GM08714 (cell line): ENCODE measurements around the gene PODN.

Experiments
- H3K4me3 ChIP-seq: fragments of 200-500 bp; sonication (Bioruptor generic); 2 replicates; pipeline ENCODE4 v1.5.1; 2014; ENCODE audit warnings: mild to moderate bottlenecking, low read length, inconsistent platforms
- ZNF274 ChIP-seq: IDR thresholded peaks from 2 replicates; pipeline ENCODE4 v1.6.1; 2012; ENCODE audit warnings: mild to moderate bottlenecking, low read depth, low read length

The PODN gene

DNA sequence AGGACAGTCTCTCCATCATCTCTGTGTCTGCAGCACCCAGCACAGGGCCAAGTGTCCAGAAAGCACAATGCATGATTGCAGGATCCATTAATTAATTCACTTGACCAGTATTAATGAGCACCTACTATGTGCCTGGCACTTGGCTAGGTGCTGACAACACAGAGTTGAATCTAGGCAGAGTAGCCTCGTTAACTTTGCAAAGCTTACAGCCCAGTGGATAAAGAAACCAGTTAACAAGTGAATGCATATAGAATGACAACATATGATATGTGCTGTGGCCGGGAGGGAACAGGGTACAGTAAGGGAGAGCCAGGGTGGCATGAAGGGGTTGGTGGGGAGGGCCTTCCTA is 69.6 kb downstream of the PODN start:
- no peak for TF ChIP-seq ZNF274
- no peak overlapping the region for H3K4me3 ChIP-seq

- TF ChIP-seq ZNF274 = no peak
- H3K4me3 ChIP-seq = no peak overlapping the region
Observed at GRCh38 chr1:53132176-53132575, 70.2 kb downstream of the PODN start.

- TF ChIP-seq ZNF274 = no peak
- H3K4me3 ChIP-seq = no peak overlapping the region
Observed at GRCh38 chr1:53133261-53134041, 71.4 kb downstream of the PODN start.

DNA sequence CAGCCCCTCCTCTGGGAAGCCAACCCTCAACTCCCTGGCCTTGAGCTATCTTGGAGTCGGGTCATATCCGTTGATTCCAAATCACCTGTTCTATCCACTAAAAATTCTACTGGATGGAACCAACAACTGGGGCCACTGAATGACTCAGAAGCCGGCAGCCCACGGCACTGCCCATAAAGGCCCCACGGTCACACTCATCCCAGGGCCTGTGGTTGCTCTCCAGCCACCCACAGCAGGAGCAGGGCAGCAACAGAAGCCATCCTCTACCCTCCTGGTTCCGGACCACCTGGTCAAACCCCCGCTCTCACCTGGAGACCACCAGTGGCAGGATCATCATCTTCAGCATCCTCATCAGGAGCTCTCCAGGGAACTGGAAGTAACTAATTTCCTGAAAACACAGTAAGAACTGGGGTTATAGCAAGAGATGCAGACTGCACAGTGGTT is 72.1 kb downstream of the PODN start:
- TF ChIP-seq ZNF274 = no peak
- H3K4me3 ChIP-seq = no peak overlapping the region
